Measurements from ENCODE around the gene ATG4D.

ATG4D gene

DNA sequence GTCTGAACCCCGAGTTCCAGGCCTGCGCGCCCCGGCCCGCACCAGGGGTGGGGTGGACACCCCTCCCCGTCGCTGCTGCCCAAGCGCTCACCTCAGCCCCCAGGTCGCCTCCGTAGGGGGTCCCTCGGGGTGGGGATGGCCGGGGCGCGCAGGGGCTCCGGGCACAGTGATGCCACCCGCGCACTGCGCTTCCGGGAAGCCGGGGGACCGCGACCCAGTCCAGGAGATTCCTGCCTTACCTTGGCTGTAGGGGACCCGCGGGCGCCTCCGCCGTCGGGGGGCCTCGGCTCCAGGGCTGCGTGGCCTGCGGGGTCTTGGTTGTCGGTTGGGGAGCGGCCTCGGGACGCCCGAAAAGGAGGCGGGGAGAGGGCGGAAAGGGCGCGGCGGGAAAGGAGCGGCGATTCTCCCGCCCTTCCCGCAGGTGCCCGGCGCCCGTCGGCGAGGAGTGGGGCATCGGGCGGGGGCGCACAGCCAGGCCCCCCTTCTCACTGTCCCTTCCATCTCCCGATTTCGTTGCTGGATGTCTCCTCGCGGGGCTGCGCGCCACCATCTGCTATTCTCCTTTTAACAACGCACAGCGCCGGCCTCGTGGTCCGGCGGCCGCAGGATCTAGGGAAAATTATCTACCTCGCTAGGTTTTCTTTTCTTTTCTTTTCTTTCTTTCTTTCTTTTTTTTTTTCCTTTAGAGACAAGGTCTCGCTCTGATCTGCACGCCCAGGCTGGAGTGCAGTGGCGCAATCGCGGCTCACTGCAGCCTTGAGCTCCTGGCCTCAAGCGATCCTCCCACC, 40.5 kb upstream of the ATG4D start, which contains the start of gene KEAP1:
KEAP1 (minus strand) TSS at position 355 of the 788 bp plus-strand sequence. CDS start 3,323 bp downstream, outside the sequence.
- TF ChIP-seq, protein P1, sequence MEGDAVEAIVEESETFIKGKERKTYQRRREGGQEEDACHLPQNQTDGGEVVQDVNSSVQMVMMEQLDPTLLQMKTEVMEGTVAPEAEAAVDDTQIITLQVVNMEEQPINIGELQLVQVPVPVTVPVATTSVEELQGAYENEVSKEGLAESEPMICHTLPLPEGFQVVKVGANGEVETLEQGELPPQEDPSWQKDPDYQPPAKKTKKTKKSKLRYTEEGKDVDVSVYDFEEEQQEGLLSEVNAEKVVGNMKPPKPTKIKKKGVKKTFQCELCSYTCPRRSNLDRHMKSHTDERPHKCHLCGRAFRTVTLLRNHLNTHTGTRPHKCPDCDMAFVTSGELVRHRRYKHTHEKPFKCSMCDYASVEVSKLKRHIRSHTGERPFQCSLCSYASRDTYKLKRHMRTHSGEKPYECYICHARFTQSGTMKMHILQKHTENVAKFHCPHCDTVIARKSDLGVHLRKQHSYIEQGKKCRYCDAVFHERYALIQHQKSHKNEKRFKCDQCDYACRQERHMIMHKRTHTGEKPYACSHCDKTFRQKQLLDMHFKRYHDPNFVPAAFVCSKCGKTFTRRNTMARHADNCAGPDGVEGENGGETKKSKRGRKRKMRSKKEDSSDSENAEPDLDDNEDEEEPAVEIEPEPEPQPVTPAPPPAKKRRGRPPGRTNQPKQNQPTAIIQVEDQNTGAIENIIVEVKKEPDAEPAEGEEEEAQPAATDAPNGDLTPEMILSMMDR (IDR thresholded peaks at IDR 0.05; ENCODE audit: control extremely low read depth, extremely low read depth, low read depth, missing control alignments): no peak
- CTCF ChIA-PET: interaction anchor here (1.3 kb wide), 1 partner anchor 9 kb away, joined by 4 read pairs; no protein-coding TSS in a partner anchor
- POLR2A ChIA-PET: no interaction called here
- DNase-seq (ENCODE audit: extremely low spot score): no peak

DNA sequence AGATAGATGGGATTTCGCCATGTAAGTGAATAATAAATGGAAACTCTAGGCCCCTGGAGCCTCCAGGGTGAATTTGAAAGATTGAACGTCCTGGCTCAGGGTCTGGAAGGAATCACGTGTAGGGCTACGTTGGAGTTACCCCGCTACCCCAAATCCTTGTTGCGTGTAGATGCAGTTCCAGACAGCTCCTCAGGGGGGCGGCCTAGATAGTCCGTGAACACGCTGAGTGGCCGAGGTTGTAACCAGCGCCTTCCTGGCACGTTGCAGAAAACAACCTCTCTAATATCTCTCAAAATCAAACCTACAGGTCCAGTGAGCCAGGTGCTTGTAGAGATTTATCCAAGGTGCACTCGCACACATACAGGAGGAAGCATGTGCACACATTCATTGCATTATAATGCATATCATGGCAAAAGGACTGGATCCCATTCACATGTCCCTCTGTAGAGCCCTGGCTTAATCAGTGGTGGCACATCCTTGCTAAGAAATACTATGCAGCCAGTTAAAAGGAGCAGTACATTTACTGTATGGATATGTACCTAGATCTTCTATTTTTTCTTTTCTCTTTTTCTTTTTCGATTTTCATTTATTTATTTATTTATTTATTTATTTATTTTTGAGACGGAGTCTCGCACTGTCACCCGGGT, 38.0 kb upstream of the ATG4D start:
- ChIA-PET POLR2A (no interaction called here), CTCF (interaction anchor here (0.7 to 5.2 kb wide), 7 partner anchors 9 to 195 kb away, joined by 3 to 31 read pairs (median 4); partner anchors contain the start of gene QTRT1)
- TF ChIP-seq, protein P1 (IDR thresholded peaks at IDR 0.05; ENCODE audit: control extremely low read depth, extremely low read depth, low read depth, missing control alignments): peak; percentile 67
- peak; percentile 72 for DNase-seq (ENCODE audit: extremely low spot score)

DNA sequence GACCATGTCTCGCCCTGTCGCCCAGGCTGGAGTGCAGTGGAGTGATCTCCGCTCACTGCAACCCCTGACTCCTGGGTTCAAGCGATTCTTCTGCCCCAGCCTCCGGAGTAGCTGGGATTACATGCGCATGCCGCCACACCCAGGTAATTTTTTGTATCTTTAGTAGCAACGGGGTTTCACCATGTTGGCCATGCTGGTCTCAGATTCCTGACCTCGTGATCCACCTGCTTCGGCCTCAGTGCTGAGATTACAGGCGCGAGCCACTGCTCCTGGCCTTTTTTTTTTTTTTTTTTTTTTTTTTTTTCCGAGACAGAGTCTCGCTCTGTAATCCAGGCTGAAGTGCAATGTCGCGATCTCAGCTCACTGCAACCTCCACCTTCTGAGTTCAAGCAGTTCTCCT, 35.7 kb upstream of the ATG4D start:
- TF ChIP-seq, protein P1 (IDR thresholded peaks at IDR 0.05; ENCODE audit: control extremely low read depth, extremely low read depth, low read depth, missing control alignments): no peak
- DNase-seq (ENCODE audit: extremely low spot score): no peak
- ChIA-PET POLR2A (interaction anchor here (0.6 kb wide), 1 partner anchor 13 kb away, joined by 7 read pairs; no protein-coding TSS in a partner anchor), CTCF (interaction anchor here (0.9 to 5.2 kb wide), 7 partner anchors 12 to 193 kb away, joined by 3 to 31 read pairs (median 4); partner anchors contain the start of gene QTRT1)

DNA sequence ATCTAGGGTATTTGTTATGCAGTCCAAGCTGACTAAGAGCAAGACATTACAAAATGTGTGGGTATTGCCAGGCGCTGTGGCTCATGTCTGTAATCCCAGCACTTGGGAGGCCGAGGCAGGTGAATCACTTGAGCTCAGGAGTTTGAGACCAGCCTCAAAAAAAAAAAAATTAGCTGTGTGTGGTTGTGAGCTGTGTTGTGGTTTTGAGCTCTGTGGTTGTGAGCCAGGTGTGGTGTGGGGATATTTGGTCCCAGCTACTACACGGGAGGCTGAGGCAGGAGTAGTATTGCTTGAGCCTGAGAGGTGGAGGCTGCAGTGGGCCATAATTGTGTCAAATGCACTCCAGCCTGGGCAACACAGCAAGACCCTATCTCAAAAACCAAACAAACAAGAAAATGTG, 35.0 kb upstream of the ATG4D start:
- DNase-seq (ENCODE audit: extremely low spot score): no peak
- ChIA-PET POLR2A (interaction anchor here (0.6 kb wide), 1 partner anchor 14 kb away, joined by 7 read pairs; no protein-coding TSS in a partner anchor), CTCF (interaction anchor here (1.0 to 5.2 kb wide), 9 partner anchors 8 to 192 kb away, joined by 3 to 31 read pairs (median 4); partner anchors contain the start of gene QTRT1)
- TF ChIP-seq, protein P1 (IDR thresholded peaks at IDR 0.05; ENCODE audit: control extremely low read depth, extremely low read depth, low read depth, missing control alignments): no peak

GRCh38 chr19:10510301-10510802, 33.4 kb upstream of the ATG4D start:
- peak; percentile 80 for DNase-seq (ENCODE audit: extremely low spot score)
- POLR2A ChIA-PET: no interaction called here
- CTCF ChIA-PET: interaction anchor here (0.7 to 5.2 kb wide), 14 partner anchors 10 to 190 kb away, joined by 3 to 31 read pairs (median 4); partner anchors contain the start of gene QTRT1
- TF ChIP-seq, protein P1 (IDR thresholded peaks at IDR 0.05; ENCODE audit: control extremely low read depth, extremely low read depth, low read depth, missing control alignments): peak; percentile 55

DNA sequence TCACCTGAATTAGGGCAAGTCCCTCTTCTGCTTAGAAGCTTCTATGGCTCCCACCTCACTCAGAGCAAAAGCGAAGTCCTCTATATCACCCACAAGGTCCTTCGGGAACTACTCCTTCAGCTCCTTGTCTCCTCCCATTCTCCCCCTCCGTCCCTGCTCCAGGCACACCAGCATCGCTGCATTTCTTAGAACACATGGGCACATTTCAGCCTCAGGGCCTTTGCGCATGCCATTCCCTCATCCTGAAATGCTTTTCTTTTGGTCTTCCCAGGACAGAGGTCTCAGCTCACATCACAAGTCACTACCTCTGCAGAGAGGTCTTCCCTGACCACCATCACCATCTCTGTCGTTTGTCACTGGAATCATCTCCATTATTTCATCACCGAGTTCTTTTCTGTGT, 30.5 kb upstream of the ATG4D start:
- POLR2A ChIA-PET: no interaction called here
- CTCF ChIA-PET: interaction anchor here (1.1 to 2.1 kb wide), 3 partner anchors 9 to 67 kb away, joined by 3 to 4 read pairs (median 3); partner anchors contain the start of gene KEAP1
- DNase-seq (ENCODE audit: extremely low spot score): no peak
- TF ChIP-seq, protein P1 (IDR thresholded peaks at IDR 0.05; ENCODE audit: control extremely low read depth, extremely low read depth, low read depth, missing control alignments): no peak

All from GM10248 (cell line).